WTC11 (cell line): ENCODE measurements around the gene UBE2M. TPM values are rescaled to one million over a fixed set of nuclear protein-coding genes. Genes with fewer than 3 reads are reported as not detected.
A peak's percentile ranks its signal among the peaks of the same experiment; 100 is the strongest.

Source experiments
- ATAC-seq: fragments of 200-7000 bp; cut with Tn5 transposase; 2 replicates; pipeline ENCODE4 v1.10.0; 2021; ENCODE audit warnings: mild to moderate bottlenecking, moderate library complexity
- CTCF ChIA-PET: fragments of 300-600 bp; sonication (Branson Sonifier 250); formaldehyde crosslinking; loops from one replicate; lab custom pipeline; 2021; ENCODE audit warnings: antibody characterized with exemption; lab: Charles Lee
- POLR2A ChIA-PET: fragments of 350-600 bp; sonication (Branson Sonifier 250); formaldehyde crosslinking; loops from one replicate; lab custom pipeline; 2021; ENCODE audit warnings: antibody characterized with exemption; lab: Charles Lee
- DNase-seq: peaks from one replicate; pipeline ENCODE4 v3.0.0; 2021; ENCODE audit warnings: low spot score
- H3K27ac Mint-ChIP-seq: 2 replicates; pipeline ENCODE4 v1.8.0; 2021; ENCODE audit warnings: mixed read lengths
- H3K27me3 Mint-ChIP-seq: 2 replicates; pipeline ENCODE4 v1.8.0; 2021; ENCODE audit warnings: low read depth, mild to moderate bottlenecking, moderate library complexity, mixed read lengths
- H3K36me3 Mint-ChIP-seq: 2 replicates; pipeline ENCODE4 v1.8.0; 2021; ENCODE audit warnings: mixed read lengths
- H3K4me1 Mint-ChIP-seq: 2 replicates; pipeline ENCODE4 v1.8.0; 2022; ENCODE audit warnings: mixed read lengths
- H3K4me3 Mint-ChIP-seq: 2 replicates; pipeline ENCODE4 v1.8.0; 2021; ENCODE audit warnings: mild to moderate bottlenecking, moderate library complexity, mixed read lengths
- H3K9me3 Mint-ChIP-seq: 2 replicates; pipeline ENCODE4 v1.8.0; 2021; ENCODE audit warnings: mixed read lengths
- CBFB ChIP-seq: sonication (generic); formaldehyde crosslinking; IDR thresholded peaks from 2 replicates; pipeline ENCODE4 v1.8.1; 2022; ENCODE audit warnings: mild to moderate bottlenecking, low read depth, missing genetic modification reagents
- CREM ChIP-seq: sonication (generic); formaldehyde crosslinking; IDR thresholded peaks from 2 replicates; pipeline ENCODE4 v1.8.1; 2022; ENCODE audit warnings: mild to moderate bottlenecking, missing genetic modification reagents, moderate library complexity
- GABPB1 ChIP-seq: sonication (generic); formaldehyde crosslinking; IDR thresholded peaks from 2 replicates; pipeline ENCODE4 v1.8.1; 2023; ENCODE audit warnings: mild to moderate bottlenecking, missing genetic modification reagents
- GRHL2 ChIP-seq: fragments of 250-450 bp; sonication (Bioruptor Pico); IDR thresholded peaks from 2 replicates; pipeline ENCODE4 v1.8.0; 2022; ENCODE audit warnings: mild to moderate bottlenecking, moderate library complexity; ENCODE audit not compliant: insufficient replicate concordance, severe bottlenecking
- IRF1 ChIP-seq: sonication (generic); formaldehyde crosslinking; IDR thresholded peaks from 2 replicates; pipeline ENCODE4 v1.8.0; 2023; ENCODE audit warnings: missing genetic modification reagents
- KAT7 ChIP-seq: sonication (generic); formaldehyde crosslinking; IDR thresholded peaks from 2 replicates; pipeline ENCODE4 v1.8.1; 2023; ENCODE audit warnings: missing genetic modification reagents, mild to moderate bottlenecking, borderline replicate concordance
- MYBL2 ChIP-seq: sonication (generic); formaldehyde crosslinking; IDR thresholded peaks from 2 replicates; pipeline ENCODE4 v1.8.1; 2023; ENCODE audit warnings: mild to moderate bottlenecking, moderate library complexity, missing genetic modification reagents
- NFATC4 ChIP-seq: fragments of 250-450 bp; sonication (Bioruptor Pico); IDR thresholded peaks from 2 replicates; pipeline ENCODE4 v1.9.0; 2021; ENCODE audit warnings: mild to moderate bottlenecking
- NFYB ChIP-seq: sonication (generic); formaldehyde crosslinking; conservative IDR thresholded peaks from 2 replicates; pipeline ENCODE4 v1.8.0; 2022; ENCODE audit warnings: low read depth, missing genetic modification reagents
- SP1 ChIP-seq: sonication (generic); formaldehyde crosslinking; conservative IDR thresholded peaks from 2 replicates; pipeline ENCODE4 v1.8.1; 2022; ENCODE audit warnings: missing genetic modification reagents
- ZMAT4 ChIP-seq: fragments of 250-450 bp; sonication (Bioruptor Pico); IDR thresholded peaks from 2 replicates; pipeline ENCODE4 v1.9.0; 2021; ENCODE audit warnings: mild to moderate bottlenecking
- ZNF232 ChIP-seq: sonication (generic); formaldehyde crosslinking; IDR thresholded peaks from 2 replicates; pipeline ENCODE4 v1.8.0; 2022; ENCODE audit warnings: mild to moderate bottlenecking, missing genetic modification reagents
- ZNF281 ChIP-seq: sonication (generic); formaldehyde crosslinking; IDR thresholded peaks from 2 replicates; pipeline ENCODE4 v1.8.0; 2023; ENCODE audit warnings: mild to moderate bottlenecking, missing genetic modification reagents
- ZNF396 ChIP-seq: fragments of 250-450 bp; sonication (Bioruptor Pico); IDR thresholded peaks from 2 replicates; pipeline ENCODE4 v1.8.0; 2021; ENCODE audit warnings: mild to moderate bottlenecking, moderate library complexity, borderline replicate concordance
- total RNA-seq: library from RNA; stranded (reverse); gene quantifications from 3 replicates; pipeline ENCODE4 v1.2.3, GENCODE V29; 2021
- TF ChIP-seq, protein P1 (sequence below): sonication (generic); formaldehyde crosslinking; IDR thresholded peaks from 2 replicates; pipeline ENCODE4 v1.8.1; 2022; ENCODE audit warnings: mild to moderate bottlenecking, moderate library complexity, missing genetic modification reagents
- TF ChIP-seq, protein P2 (sequence below): fragments of 250-450 bp; sonication (Bioruptor Pico); IDR thresholded peaks from 2 replicates; pipeline ENCODE4 v2.1.2; 2022; ENCODE audit warnings: mild to moderate bottlenecking, moderate library complexity
- TF ChIP-seq, protein P3 (sequence below): sonication (generic); formaldehyde crosslinking; IDR thresholded peaks from 2 replicates; pipeline ENCODE4 v1.8.1; 2023; ENCODE audit warnings: mild to moderate bottlenecking, missing genetic modification reagents

UBE2M gene
- total RNA-seq, 1 experiment from 2014 or later: 105 TPM

- TF ChIP-seq CREM (CRISPR knock-in tag) (peak; percentile 68; the same call in 1 of the 2 replicates), KAT7 (CRISPR knock-in tag) (no peak), ZNF232 (CRISPR knock-in tag) (0 out of 2 replicates have a peak, but pooled peaks have one; percentile 23), SP1 (CRISPR knock-in tag) (0 out of 2 replicates have a peak, but pooled peaks have one; percentile 13), CBFB (CRISPR knock-in tag) (no peak), GABPB1 (CRISPR knock-in tag) (no peak), NFYB (CRISPR knock-in tag) (0 out of 2 replicates have a peak, but pooled peaks have one; percentile 13)
- TF ChIP-seq, protein P1, sequence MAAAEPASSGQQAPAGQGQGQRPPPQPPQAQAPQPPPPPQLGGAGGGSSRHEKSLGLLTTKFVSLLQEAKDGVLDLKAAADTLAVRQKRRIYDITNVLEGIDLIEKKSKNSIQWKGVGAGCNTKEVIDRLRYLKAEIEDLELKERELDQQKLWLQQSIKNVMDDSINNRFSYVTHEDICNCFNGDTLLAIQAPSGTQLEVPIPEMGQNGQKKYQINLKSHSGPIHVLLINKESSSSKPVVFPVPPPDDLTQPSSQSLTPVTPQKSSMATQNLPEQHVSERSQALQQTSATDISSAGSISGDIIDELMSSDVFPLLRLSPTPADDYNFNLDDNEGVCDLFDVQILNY: peak; percentile 54; the same call in 1 of the 2 replicates
Observed at GRCh38 chr19:58581227-58582141, 23.1 kb upstream of the UBE2M start (continued).

DNA sequence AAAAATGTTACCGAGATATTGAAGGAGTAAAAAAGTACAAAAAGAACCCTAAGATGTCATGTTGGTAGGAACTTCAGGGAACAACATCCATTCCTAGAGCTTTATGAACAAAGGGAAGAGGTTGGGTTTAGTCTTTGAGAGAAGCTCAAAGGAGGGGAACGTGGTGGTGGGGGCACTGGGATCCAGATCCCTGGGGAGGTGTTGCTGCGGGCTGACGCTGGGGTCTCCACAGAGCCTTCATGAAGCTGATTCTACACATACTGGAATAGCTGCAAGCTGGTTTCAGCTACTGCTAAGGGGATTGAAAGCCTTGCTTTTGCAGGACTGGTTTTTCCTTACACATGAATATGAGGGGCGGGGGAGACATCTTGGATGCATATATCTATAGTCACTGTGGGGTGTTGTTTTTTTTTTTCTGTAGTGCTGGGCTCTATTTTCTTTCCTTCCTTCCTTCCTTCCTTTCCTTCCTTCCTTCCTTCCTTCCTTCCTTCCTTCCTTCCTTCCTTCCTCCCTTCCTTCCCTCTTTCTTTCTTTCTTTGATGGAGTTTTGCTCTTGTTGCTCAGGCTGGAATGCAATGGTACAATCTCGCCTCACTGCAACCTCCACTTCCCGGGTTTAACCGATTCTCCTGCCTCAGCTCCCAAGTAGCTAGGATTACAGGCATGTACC is 21.2 kb upstream of the UBE2M start:
- no peaks in the 10 kb centered on the region for H3K27me3 Mint-ChIP-seq
- H3K27ac Mint-ChIP-seq: no peak overlapping the region
- TF ChIP-seq ZNF281 (CRISPR knock-in tag) (no peak), GRHL2 (CRISPR knock-in tag) (no peak), IRF1 (CRISPR knock-in tag) (no peak), NFATC4 (CRISPR knock-in tag) (no peak), ZNF232 (CRISPR knock-in tag) (no peak), ZMAT4 (CRISPR knock-in tag) (no peak), MYBL2 (CRISPR knock-in tag) (no peak), ZNF396 (CRISPR knock-in tag) (no peak)
- TF ChIP-seq, protein P2, sequence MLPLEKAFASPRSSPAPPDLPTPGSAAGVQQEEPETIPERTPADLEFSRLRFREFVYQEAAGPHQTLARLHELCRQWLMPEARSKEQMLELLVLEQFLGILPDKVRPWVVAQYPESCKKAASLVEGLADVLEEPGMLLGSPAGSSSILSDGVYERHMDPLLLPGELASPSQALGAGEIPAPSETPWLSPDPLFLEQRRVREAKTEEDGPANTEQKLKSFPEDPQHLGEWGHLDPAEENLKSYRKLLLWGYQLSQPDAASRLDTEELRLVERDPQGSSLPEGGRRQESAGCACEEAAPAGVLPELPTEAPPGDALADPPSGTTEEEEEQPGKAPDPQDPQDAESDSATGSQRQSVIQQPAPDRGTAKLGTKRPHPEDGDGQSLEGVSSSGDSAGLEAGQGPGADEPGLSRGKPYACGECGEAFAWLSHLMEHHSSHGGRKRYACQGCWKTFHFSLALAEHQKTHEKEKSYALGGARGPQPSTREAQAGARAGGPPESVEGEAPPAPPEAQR (CRISPR knock-in tag): no peak
- TF ChIP-seq, protein P3, sequence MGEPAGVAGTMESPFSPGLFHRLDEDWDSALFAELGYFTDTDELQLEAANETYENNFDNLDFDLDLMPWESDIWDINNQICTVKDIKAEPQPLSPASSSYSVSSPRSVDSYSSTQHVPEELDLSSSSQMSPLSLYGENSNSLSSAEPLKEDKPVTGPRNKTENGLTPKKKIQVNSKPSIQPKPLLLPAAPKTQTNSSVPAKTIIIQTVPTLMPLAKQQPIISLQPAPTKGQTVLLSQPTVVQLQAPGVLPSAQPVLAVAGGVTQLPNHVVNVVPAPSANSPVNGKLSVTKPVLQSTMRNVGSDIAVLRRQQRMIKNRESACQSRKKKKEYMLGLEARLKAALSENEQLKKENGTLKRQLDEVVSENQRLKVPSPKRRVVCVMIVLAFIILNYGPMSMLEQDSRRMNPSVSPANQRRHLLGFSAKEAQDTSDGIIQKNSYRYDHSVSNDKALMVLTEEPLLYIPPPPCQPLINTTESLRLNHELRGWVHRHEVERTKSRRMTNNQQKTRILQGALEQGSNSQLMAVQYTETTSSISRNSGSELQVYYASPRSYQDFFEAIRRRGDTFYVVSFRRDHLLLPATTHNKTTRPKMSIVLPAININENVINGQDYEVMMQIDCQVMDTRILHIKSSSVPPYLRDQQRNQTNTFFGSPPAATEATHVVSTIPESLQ: no peak
- ATAC-seq (no peak), DNase-seq (no peak)
- POLR2A ChIA-PET: interaction anchor here (2.0 kb wide), 1 partner anchor 17 kb away, joined by 8 read pairs; no protein-coding TSS in a partner anchor
- H3K4me1 Mint-ChIP-seq: peaks cover 10% of the 10 kb centered on the region
- CTCF ChIA-PET: interaction anchor here (1.2 to 5.0 kb wide), 2 partner anchors 60 to 66 kb away, joined by 4 to 32 read pairs; partner anchors contain the start of gene ZBTB45
- H3K9me3 Mint-ChIP-seq: no peaks in the 10 kb centered on the region
- peaks cover 14% of the 10 kb centered on the region for H3K36me3 Mint-ChIP-seq
- H3K4me3 Mint-ChIP-seq: no peak overlapping the region
